Islet precursor cell (in vitro differentiated cells): Measurements from ENCODE around the gene DUS1L.

Source experiments
- DNase-seq: peaks from one replicate; pipeline ENCODE4 v3.0.0-alpha.2; 2018

Gene DUS1L

DNA sequence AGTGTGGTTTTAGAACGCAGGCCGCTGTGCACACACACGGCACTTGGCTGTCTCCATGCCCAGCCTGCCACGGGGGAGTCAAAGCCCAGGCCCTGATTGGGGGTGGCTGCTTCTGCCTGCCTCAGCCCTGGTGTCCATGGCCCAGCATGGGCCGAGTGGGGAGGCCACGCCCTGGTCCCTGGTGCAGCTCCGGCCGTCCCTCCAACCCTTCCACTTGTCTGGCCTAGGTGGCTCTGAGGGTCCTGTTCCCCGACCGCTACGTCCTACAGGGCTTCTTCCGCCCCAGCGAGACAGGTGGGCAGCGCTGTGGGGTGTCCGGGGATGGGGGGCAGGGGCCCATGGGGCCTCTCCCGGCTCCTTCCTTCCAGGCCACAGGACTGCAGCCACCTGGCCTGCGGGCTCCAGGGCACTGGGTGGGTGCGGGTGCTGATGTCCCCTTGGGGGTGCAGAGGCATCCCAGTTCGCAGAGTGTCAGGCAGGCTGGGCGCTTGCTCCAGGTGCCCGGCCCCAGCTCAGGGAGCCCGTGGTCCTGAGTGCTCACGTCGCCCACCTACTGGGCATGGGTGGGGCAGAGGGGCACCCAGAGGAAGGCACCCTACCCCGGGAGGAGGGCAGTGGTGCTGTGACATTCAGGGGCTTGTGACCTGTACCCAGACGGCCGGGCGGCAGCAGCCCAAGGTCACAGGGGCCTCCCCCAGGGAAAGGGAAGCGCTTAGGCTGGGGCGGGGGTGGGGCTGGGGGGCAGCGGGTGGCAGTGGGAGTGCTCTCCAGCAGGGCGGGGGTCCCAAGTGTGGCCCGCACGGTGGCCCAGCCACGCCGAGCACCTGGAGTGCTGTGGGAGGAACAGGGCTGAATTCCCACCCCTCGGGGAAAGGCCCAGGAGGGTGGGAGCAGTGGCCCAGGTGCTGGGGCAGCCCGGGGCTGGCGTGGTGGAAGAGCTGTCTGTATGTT is 54.8 kb downstream of the DUS1L start:
- no peak for DNase-seq

- no peak for DNase-seq
Measured at GRCh38 chr17:82009413-82009812, 56.2 kb downstream of the DUS1L start.

DNA sequence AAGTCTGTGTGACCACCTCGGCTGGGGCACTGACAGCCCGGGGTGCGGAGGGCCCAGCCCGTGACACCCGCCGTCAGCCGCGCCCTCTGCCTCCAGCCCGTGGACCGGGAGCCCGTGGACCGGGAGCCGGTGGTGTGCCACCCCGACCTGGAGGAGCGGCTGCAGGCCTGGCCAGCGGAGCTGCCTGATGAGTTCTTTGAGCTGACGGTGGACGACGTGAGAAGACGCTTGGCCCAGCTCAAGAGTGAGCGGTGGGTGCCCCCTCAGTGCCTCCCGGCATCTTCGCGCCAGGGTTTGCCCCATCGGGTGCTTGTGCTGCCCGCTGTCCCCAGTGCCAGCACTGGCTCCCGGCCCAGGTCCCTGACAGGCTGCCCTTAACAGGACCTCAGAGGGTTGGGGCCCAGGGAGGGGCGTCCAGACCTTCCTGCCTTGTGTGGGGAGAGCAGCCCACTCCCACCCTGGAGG is 56.6 kb downstream of the DUS1L start:
- DNase-seq: no peak

- DNase-seq: no peak
Measured at GRCh38 chr17:82008258-82008940, 57.2 kb downstream of the DUS1L start.
